SK-N-SH (cell line): Measurements from ENCODE around the gene ACSF3.

ENCODE experiments used
- CTCF ChIP-seq: fragments of 200-600 bp; sonication (generic); IDR thresholded peaks from 2 replicates; pipeline ENCODE4 v1.6.1; 2017; ENCODE audit warnings: antibody characterized with exemption, mild to moderate bottlenecking, moderate library complexity
- EP300 ChIP-seq, 2 experiments: IDR thresholded peaks; 2 replicates each; pipeline versions ENCODE4 v1.4.0 to v1.6.1; 2012; ENCODE audit warnings: borderline replicate concordance in 1 of 2, low read depth in 1 of 2, low read length in 1 of 2
- FOSL2 ChIP-seq: IDR thresholded peaks from 2 replicates; pipeline ENCODE4 v1.4.0; 2012; ENCODE audit warnings: low read depth, mild to moderate bottlenecking, moderate library complexity, borderline replicate concordance
- GABPA ChIP-seq: IDR thresholded peaks from 2 replicates; pipeline ENCODE4 v1.4.0; 2012; ENCODE audit warnings: low read depth, mild to moderate bottlenecking
- NRF1 ChIP-seq: IDR thresholded peaks from 2 replicates; pipeline ENCODE4 v1.6.1; 2012; ENCODE audit warnings: low read depth, mild to moderate bottlenecking, low read length
- PBX3 ChIP-seq: IDR thresholded peaks from 2 replicates; pipeline ENCODE4; 2012
- RAD21 ChIP-seq: IDR thresholded peaks from 2 replicates; pipeline ENCODE4 v1.6.1; 2012; ENCODE audit warnings: mild to moderate bottlenecking, low read length
- REST ChIP-seq: IDR thresholded peaks from 2 replicates; pipeline ENCODE4 v1.6.1; 2012; ENCODE audit warnings: mild to moderate bottlenecking, low read depth, low read length, moderate library complexity
- RXRA ChIP-seq: IDR thresholded peaks from 2 replicates; pipeline ENCODE4 v1.4.0; 2012; ENCODE audit warnings: low read depth, mild to moderate bottlenecking, borderline replicate concordance
- SIN3A ChIP-seq: IDR thresholded peaks from 2 replicates; pipeline ENCODE4 v1.6.1; 2012; ENCODE audit warnings: low read depth, mild to moderate bottlenecking, low read length, moderate library complexity, borderline replicate concordance
- YY1 ChIP-seq: IDR thresholded peaks from 2 replicates; pipeline ENCODE4 v1.4.0; 2012; ENCODE audit warnings: low read depth, mild to moderate bottlenecking

- no peak for TF ChIP-seq CTCF
- TF ChIP-seq SIN3A = no peak
- TF ChIP-seq GABPA = no peak
- no peak for TF ChIP-seq REST
- no peak for TF ChIP-seq NRF1
- TF ChIP-seq PBX3 = no peak
- TF ChIP-seq RAD21 = no peak
- TF ChIP-seq FOSL2 = no peak
- TF ChIP-seq RXRA = no peak
- no peak for TF ChIP-seq YY1
- TF ChIP-seq EP300 (IDR thresholded peaks at IDR 0.05; ENCODE audit: borderline replicate concordance in 1 of 2, low read depth in 1 of 2, low read length in 1 of 2) = no peak
Observed at GRCh38 chr16:89131783-89132182, 38.1 kb downstream of the ACSF3 start.
